Measurements from ENCODE around the gene SMYD5. TPM values are rescaled to one million over a fixed set of nuclear protein-coding genes. Genes with fewer than 3 reads are reported as not detected.
A peak's percentile ranks its signal among the peaks of the same experiment; 100 is the strongest.

Gene SMYD5
- total and polyA plus RNA-seq, 9 of the 15 experiments (the other 6 are each of a cell fraction or from before 2014, with no cell fraction given), result 11.4 to 56.8 (median 32.0) TPM

DNA sequence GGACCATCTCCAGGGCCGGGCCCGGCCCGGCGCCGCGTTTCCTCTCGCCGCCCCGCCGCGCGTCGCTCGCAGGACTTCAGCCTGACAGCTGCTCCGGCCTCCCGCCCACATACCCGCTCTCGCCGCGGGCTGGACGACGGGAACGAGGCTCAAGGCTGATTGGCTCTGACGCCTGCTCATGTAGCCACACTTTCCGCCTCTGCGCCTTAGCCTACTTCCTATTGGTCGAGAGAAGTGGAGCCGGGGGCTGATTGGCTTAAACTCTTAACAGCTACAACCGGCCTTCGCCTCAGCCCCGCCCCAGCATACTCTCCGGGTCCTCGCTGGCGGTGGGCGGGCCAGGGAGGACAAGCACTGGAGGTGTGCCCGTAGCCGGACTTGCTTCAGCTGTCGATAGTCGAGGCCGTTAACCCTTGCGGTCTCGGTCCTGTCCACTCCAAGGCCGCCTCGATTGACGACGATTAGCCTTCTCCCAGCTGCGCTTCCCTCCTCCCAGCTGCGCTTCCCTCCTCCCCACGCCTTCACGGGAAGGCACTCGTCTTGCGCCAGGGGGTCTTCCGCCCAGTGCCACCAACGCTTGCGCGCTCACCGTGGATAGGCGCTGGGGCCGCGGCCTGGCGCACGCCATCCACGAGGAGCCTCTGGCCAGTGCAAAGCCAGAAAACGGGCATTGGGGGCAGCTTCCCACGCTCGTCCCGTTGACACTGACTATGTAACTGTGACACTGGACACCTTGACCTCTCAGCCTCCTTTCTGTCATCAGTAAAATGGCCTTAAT is 19.3 kb downstream of the SMYD5 start, which contains the start of gene PRADC1 (continued):
- TF ChIP-seq, protein P1, sequence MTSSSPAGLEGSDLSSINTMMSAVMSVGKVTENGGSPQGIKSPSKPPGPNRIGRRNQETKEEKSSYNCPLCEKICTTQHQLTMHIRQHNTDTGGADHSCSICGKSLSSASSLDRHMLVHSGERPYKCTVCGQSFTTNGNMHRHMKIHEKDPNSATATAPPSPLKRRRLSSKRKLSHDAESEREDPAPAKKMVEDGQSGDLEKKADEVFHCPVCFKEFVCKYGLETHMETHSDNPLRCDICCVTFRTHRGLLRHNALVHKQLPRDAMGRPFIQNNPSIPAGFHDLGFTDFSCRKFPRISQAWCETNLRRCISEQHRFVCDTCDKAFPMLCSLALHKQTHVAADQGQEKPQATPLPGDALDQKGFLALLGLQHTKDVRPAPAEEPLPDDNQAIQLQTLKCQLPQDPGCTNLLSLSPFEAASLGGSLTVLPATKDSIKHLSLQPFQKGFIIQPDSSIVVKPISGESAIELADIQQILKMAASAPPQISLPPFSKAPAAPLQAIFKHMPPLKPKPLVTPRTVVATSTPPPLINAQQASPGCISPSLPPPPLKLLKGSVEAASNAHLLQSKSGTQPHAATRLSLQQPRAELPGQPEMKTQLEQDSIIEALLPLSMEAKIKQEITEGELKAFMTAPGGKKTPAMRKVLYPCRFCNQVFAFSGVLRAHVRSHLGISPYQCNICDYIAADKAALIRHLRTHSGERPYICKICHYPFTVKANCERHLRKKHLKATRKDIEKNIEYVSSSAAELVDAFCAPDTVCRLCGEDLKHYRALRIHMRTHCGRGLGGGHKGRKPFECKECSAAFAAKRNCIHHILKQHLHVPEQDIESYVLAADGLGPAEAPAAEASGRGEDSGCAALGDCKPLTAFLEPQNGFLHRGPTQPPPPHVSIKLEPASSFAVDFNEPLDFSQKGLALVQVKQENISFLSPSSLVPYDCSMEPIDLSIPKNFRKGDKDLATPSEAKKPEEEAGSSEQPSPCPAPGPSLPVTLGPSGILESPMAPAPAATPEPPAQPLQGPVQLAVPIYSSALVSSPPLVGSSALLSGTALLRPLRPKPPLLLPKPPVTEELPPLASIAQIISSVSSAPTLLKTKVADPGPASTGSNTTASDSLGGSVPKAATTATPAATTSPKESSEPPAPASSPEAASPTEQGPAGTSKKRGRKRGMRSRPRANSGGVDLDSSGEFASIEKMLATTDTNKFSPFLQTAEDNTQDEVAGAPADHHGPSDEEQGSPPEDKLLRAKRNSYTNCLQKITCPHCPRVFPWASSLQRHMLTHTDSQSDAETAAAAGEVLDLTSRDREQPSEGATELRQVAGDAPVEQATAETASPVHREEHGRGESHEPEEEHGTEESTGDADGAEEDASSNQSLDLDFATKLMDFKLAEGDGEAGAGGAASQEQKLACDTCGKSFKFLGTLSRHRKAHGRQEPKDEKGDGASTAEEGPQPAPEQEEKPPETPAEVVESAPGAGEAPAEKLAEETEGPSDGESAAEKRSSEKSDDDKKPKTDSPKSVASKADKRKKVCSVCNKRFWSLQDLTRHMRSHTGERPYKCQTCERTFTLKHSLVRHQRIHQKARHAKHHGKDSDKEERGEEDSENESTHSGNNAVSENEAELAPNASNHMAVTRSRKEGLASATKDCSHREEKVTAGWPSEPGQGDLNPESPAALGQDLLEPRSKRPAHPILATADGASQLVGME (CRISPR knock-in tag; IDR thresholded peaks at IDR 0.05), result no peak
- TF ChIP-seq, protein P2, sequence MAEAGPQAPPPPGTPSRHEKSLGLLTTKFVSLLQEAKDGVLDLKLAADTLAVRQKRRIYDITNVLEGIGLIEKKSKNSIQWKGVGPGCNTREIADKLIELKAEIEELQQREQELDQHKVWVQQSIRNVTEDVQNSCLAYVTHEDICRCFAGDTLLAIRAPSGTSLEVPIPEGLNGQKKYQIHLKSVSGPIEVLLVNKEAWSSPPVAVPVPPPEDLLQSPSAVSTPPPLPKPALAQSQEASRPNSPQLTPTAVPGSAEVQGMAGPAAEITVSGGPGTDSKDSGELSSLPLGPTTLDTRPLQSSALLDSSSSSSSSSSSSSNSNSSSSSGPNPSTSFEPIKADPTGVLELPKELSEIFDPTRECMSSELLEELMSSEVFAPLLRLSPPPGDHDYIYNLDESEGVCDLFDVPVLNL (CRISPR knock-in tag; IDR thresholded peaks at IDR 0.05; ENCODE audit: low read depth), result no peak
- TF ChIP-seq ARID2 (IDR thresholded peaks at IDR 0.05) (no peak), ZNF354B (CRISPR knock-in tag; IDR thresholded peaks at IDR 0.05) (no peak), TAL1 (IDR thresholded peaks at IDR 0.05) (no peak), BCOR (IDR thresholded peaks at IDR 0.05) (peak; percentile 44; the same call in 1 of the 2 replicates), ZNF274 (IDR thresholded peaks at IDR 0.05; ENCODE audit: borderline replicate concordance, low read depth, low read length) (no peak), PTTG1 (tag; IDR thresholded peaks at IDR 0.05; ENCODE audit: low read depth) (no peak), ZSCAN32 (CRISPR knock-in tag; IDR thresholded peaks at IDR 0.05) (no peak), MEF2D (tag; conservative IDR thresholded peaks at IDR 0.05; ENCODE audit: low read depth) (no peak), SAFB2 (IDR thresholded peaks at IDR 0.05; ENCODE audit: borderline replicate concordance, low read depth, low read length, severe bottlenecking) (no peak), ZFP36 (IDR thresholded peaks at IDR 0.05; ENCODE audit: low read depth, low read length, partially characterized antibody) (no peak), RAD21 (CRISPR knock-in tag; conservative IDR thresholded peaks at IDR 0.05 in 1 of 2, IDR thresholded peaks at IDR 0.05 in 1 of 2) (no peak), XRCC4 (IDR thresholded peaks at IDR 0.05; ENCODE audit: extremely low read depth, insufficient read depth, insufficient read length) (no peak), ZNF282 (CRISPR knock-in tag; IDR thresholded peaks at IDR 0.05) (no peak), NBN (IDR thresholded peaks at IDR 0.05; ENCODE audit: low read depth) (no peak; the same call in 1 of the 2 replicates), NEUROD1 (IDR thresholded peaks at IDR 0.05; ENCODE audit: borderline replicate concordance, low read depth, low read length, partially characterized antibody) (peak; percentile 98), ATF1 (CRISPR knock-in tag; IDR thresholded peaks at IDR 0.05) (peak; percentile 58), ATF1 (tag; IDR thresholded peaks at IDR 0.05) (peak; percentile 91)
- TF ChIP-seq, protein P3, sequence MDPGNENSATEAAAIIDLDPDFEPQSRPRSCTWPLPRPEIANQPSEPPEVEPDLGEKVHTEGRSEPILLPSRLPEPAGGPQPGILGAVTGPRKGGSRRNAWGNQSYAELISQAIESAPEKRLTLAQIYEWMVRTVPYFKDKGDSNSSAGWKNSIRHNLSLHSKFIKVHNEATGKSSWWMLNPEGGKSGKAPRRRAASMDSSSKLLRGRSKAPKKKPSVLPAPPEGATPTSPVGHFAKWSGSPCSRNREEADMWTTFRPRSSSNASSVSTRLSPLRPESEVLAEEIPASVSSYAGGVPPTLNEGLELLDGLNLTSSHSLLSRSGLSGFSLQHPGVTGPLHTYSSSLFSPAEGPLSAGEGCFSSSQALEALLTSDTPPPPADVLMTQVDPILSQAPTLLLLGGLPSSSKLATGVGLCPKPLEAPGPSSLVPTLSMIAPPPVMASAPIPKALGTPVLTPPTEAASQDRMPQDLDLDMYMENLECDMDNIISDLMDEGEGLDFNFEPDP (CRISPR knock-in tag; IDR thresholded peaks at IDR 0.05), result no peak

All from K562 (cell line).